Keratinocyte (primary cell): Measurements from ENCODE around the gene OLFML2A.

Experiments used
- EZH2 ChIP-seq: IDR thresholded peaks from one replicate; pipeline ENCODE4 v1.6.1; 2012; ENCODE audit warnings: inconsistent platforms, mild to moderate bottlenecking, low read length, moderate library complexity
- TF ChIP-seq, protein P1 (sequence below), 3 experiments: IDR thresholded peaks in 1 of 3; conservative IDR thresholded peaks in 1 of 3; optimal IDR thresholded peaks in 1 of 3; 2 replicates in 2 of 3; 3 replicates in 1 of 3; pipeline versions ENCODE3 to v1.5.1; 2011; ENCODE audit warnings: low read length in 3 of 3, mild to moderate bottlenecking in 3 of 3, moderate library complexity in 2 of 3, control low read depth in 1 of 3, inconsistent platforms in 1 of 3; ENCODE audit not compliant: insufficient read depth in 2 of 3; ENCODE audit errors: extremely low read depth in 1 of 3

DNA sequence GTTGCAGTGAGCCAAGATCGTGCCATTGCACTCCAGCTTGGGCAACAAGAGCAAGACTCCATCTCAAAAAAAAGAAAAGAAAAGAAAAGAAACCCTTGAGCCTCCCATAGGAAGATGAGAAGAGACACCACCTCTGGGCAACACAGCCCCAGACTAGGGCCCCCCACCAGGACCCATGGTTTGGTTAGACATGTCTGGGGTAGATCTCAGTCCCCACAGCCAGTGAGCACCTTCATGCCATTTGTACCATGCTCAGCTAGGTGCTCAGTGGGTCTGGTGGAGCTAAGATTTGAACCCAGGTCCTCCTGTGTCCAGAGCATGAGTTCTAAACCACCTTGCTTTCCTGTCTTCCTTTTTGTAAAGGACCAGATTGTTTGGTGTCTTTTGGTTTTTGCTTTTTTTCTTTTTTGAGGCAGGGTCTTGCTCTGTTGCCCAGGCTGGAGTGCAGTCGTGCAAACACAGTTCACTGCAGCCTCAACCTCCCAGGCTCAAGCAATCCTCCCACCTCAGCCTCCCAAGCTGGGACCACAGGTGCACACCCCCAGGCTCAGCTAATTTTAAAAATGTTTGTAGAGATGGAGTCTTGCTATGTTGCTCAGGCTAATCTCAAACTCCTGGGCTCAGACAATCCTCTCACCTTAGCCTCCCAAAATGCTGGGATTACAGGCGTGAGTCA is 11.7 kb downstream of the OLFML2A start:
- TF ChIP-seq, protein P1, sequence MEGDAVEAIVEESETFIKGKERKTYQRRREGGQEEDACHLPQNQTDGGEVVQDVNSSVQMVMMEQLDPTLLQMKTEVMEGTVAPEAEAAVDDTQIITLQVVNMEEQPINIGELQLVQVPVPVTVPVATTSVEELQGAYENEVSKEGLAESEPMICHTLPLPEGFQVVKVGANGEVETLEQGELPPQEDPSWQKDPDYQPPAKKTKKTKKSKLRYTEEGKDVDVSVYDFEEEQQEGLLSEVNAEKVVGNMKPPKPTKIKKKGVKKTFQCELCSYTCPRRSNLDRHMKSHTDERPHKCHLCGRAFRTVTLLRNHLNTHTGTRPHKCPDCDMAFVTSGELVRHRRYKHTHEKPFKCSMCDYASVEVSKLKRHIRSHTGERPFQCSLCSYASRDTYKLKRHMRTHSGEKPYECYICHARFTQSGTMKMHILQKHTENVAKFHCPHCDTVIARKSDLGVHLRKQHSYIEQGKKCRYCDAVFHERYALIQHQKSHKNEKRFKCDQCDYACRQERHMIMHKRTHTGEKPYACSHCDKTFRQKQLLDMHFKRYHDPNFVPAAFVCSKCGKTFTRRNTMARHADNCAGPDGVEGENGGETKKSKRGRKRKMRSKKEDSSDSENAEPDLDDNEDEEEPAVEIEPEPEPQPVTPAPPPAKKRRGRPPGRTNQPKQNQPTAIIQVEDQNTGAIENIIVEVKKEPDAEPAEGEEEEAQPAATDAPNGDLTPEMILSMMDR (optimal IDR thresholded peaks at IDR 0.05 in 1 of 3, IDR thresholded peaks at IDR 0.05 in 1 of 3, conservative IDR thresholded peaks at IDR 0.05 in 1 of 3; ENCODE audit: extremely low read depth in 1 of 3, insufficient read depth in 2 of 3, low read length in 3 of 3), result no peak
- TF ChIP-seq EZH2, result no peak
